ENCODE results near the gene UCKL1.
"Not testable (repeated sequence)": the region's sequence is repeated elsewhere in the genome, so short reads cannot be mapped to it uniquely, and the experiment has no call there.

Gene UCKL1

GRCh38 chr20:63942969-63943807 lies 13.0 kb downstream of the UCKL1 start:
- DNase-seq (ENCODE audit: low read depth), result no peak

GRCh38 chr20:63942250-63942951 lies 13.8 kb downstream of the UCKL1 start:
- DNase-seq (ENCODE audit: low read depth), result no peak

GRCh38 chr20:63941282-63942081 lies 14.7 kb downstream of the UCKL1 start:
- peak; percentile 69 for DNase-seq (ENCODE audit: low read depth)

GRCh38 chr20:63940472-63941266 lies 15.5 kb downstream of the UCKL1 start:
- no peak for DNase-seq (ENCODE audit: low read depth)

- DNase-seq (ENCODE audit: low read depth), result no peak
Observed at GRCh38 chr20:63940071-63940471, 16.1 kb downstream of the UCKL1 start.

- no peak for DNase-seq (ENCODE audit: low read depth)
Observed at GRCh38 chr20:63939061-63939935, 16.9 kb downstream of the UCKL1 start.

- DNase-seq (ENCODE audit: low read depth), result no peak
Observed at GRCh38 chr20:63937596-63937995, 18.6 kb downstream of the UCKL1 start.

- DNase-seq (ENCODE audit: low read depth), result no peak
Observed at GRCh38 chr20:63935447-63935846, 20.8 kb downstream of the UCKL1 start.

- no peak for DNase-seq (ENCODE audit: low read depth)
Observed at GRCh38 chr20:63934271-63935068, 21.7 kb downstream of the UCKL1 start.

- DNase-seq (ENCODE audit: low read depth), result no peak
Observed at GRCh38 chr20:63933646-63934045, 22.6 kb downstream of the UCKL1 start.

- no peak for DNase-seq (ENCODE audit: low read depth)
Observed at GRCh38 chr20:63932606-63933160, 23.5 kb downstream of the UCKL1 start.

- no peak for DNase-seq (ENCODE audit: low read depth)
Observed at GRCh38 chr20:63931735-63932134, 24.5 kb downstream of the UCKL1 start.

GRCh38 chr20:63930971-63931553 lies 25.2 kb downstream of the UCKL1 start:
- DNase-seq (ENCODE audit: low read depth), result no peak

GRCh38 chr20:63929473-63929883 lies 26.7 kb downstream of the UCKL1 start:
- DNase-seq (ENCODE audit: low read depth), result not testable (repeated sequence)

GRCh38 chr20:63929071-63929470 lies 27.1 kb downstream of the UCKL1 start:
- DNase-seq (ENCODE audit: low read depth), result no peak

- no peak for DNase-seq (ENCODE audit: low read depth)
Observed at GRCh38 chr20:63926298-63926697, 29.9 kb downstream of the UCKL1 start.

GRCh38 chr20:63924241-63924640 lies 32.0 kb downstream of the UCKL1 start:
- no peak for DNase-seq (ENCODE audit: low read depth)

- no peak for DNase-seq (ENCODE audit: low read depth)
Observed at GRCh38 chr20:63923651-63924050, 32.6 kb downstream of the UCKL1 start.

GRCh38 chr20:63920226-63920625 lies 36.0 kb downstream of the UCKL1 start:
- no peak for DNase-seq (ENCODE audit: low read depth)
